Fibroblast of peridontal ligament (primary cell): ENCODE measurements around the gene MEIS1.

Experiments used
- DNase-seq: peaks from one replicate; pipeline ENCODE4 v3.0.0-alpha.2; 2010; ENCODE audit errors: extremely low read depth

Gene MEIS1

GRCh38 chr2:66431846-66432587 lies 2.9 kb upstream of the MEIS1 start:
- DNase-seq, result no peak

GRCh38 chr2:66432801-66433694 lies 1.9 kb upstream of the MEIS1 start:
- peak; percentile 60 for DNase-seq

- DNase-seq, result no peak
These were observed 1.3 kb upstream of the MEIS1 start for GRCh38 chr2:66433695-66433944.

- DNase-seq, result no peak
These were observed 813 bp upstream of the MEIS1 start for GRCh38 chr2:66433945-66434678.

GRCh38 chr2:66435549-66435875 lies 587 bp downstream of the MEIS1 start:
- DNase-seq, result no peak

GRCh38 chr2:66435963-66436362 lies 1.0 kb downstream of the MEIS1 start:
- no peak for DNase-seq

GRCh38 chr2:66436581-66437001 lies 1.7 kb downstream of the MEIS1 start:
- DNase-seq, result no peak

- no peak for DNase-seq
These were observed 2.3 kb downstream of the MEIS1 start for GRCh38 chr2:66437109-66437690.

- DNase-seq, result no peak
These were observed 3.0 kb downstream of the MEIS1 start for GRCh38 chr2:66437691-66438497.

- DNase-seq, result no peak
These were observed 3.5 kb downstream of the MEIS1 start for GRCh38 chr2:66438498-66438833.

GRCh38 chr2:66438891-66439811 lies 4.2 kb downstream of the MEIS1 start:
- DNase-seq, result no peak

GRCh38 chr2:66439812-66440542 lies 5.1 kb downstream of the MEIS1 start:
- no peak for DNase-seq

GRCh38 chr2:66440708-66441497 lies 6.0 kb downstream of the MEIS1 start:
- DNase-seq, result no peak

- no peak for DNase-seq
These were observed 6.8 kb downstream of the MEIS1 start for GRCh38 chr2:66441581-66442320.

- DNase-seq, result no peak
These were observed 7.7 kb downstream of the MEIS1 start for GRCh38 chr2:66442516-66443185.

- no peak for DNase-seq
These were observed 8.5 kb downstream of the MEIS1 start for GRCh38 chr2:66443186-66443978.
